Lung (tissue), 12 donors: ENCODE measurements around the gene TNFRSF4. TPM values are rescaled to one million over a fixed set of nuclear protein-coding genes. Genes with fewer than 3 reads are reported as not detected.

Experiments
- ATAC-seq: fragments of 200-7000 bp; cut with Tn5 transposase; one replicate; pipeline ENCODE4 v1.9.1; 2020; ENCODE audit warnings: moderate number of reproducible peaks; ENCODE audit not compliant: insufficient read depth, low FRiP score
- DNase-seq, 3 donors: peaks; one replicate each; pipeline ENCODE4 v3.0.0-alpha.2; 2013 to 2017
- H3K27ac ChIP-seq, 2 donors: one replicate each; pipeline ENCODE4 v1.5.1; 2013; ENCODE audit warnings: mild to moderate bottlenecking in 2 of 2, moderate library complexity in 2 of 2, control low read depth in 1 of 2, inconsistent platforms in 1 of 2, low read depth in 1 of 2, low read length in 1 of 2
- H3K27me3 ChIP-seq, 3 donors: one replicate each; pipeline ENCODE4 v1.5.1; 2013; ENCODE audit warnings: low read length in 2 of 3; ENCODE audit not compliant: control insufficient read depth in 3 of 3, insufficient read depth in 3 of 3
- H3K36me3 ChIP-seq, 4 donors: one replicate each; pipeline ENCODE4 v1.5.1; 2013; ENCODE audit warnings: low read length in 4 of 4, mild to moderate bottlenecking in 1 of 4, moderate library complexity in 1 of 4; ENCODE audit not compliant: control insufficient read depth in 4 of 4, insufficient read depth in 4 of 4
- H3K4me1 ChIP-seq, 5 donors: one replicate each; pipeline ENCODE4 v1.5.1; 2013; ENCODE audit warnings: low read length in 5 of 5, mild to moderate bottlenecking in 2 of 5, moderate library complexity in 1 of 5; ENCODE audit not compliant: control insufficient read depth in 5 of 5, insufficient read depth in 5 of 5
- H3K4me3 ChIP-seq: one replicate; pipeline ENCODE4 v1.5.1; 2013; ENCODE audit warnings: mild to moderate bottlenecking, control low read depth, moderate library complexity
- H3K9ac ChIP-seq, 2 donors: one replicate each; pipeline ENCODE4 v1.5.1; 2013; ENCODE audit warnings: low read length in 2 of 2, control low read depth in 1 of 2; ENCODE audit not compliant: insufficient read depth in 1 of 2
- H3K9me3 ChIP-seq, 4 donors: one replicate each; pipeline ENCODE4 v1.5.1; 2013; ENCODE audit warnings: low read length in 3 of 4, mild to moderate bottlenecking in 1 of 4, moderate library complexity in 1 of 4; ENCODE audit not compliant: control insufficient read depth in 4 of 4, insufficient read depth in 3 of 4
- CTCF ChIP-seq: IDR thresholded peaks from 2 replicates; pipeline ENCODE4 v1.5.1; 2012; ENCODE audit warnings: mild to moderate bottlenecking; ENCODE audit errors: control extremely low read depth, extremely low read depth
- WGBS, 2 donors: extraction: QIAGEN DNeasy Blood & Tissue Kit; methylation state at CpG; one replicate each; pipeline ENCODE4 v1.1.7; 2013; 5-methylcytosine and 5-hydroxymethylcytosine counted together
- polyA plus RNA-seq, 2 donors: library from polyadenylated mRNA; stranded (reverse); fragments of 200-250 nt; gene quantifications; one replicate each; pipeline ENCODE4 v1.2.1, GENCODE V29; 2013
- total RNA-seq, 2 donors: library from RNA; depleted of rRNA in 1 of 2; stranded (reverse); fragments of >200 nt in 1 of 2; gene quantifications; one replicate each; pipeline ENCODE4 v1.2.1, GENCODE V29; 2014 to 2021
- donor health status: control.
- donor health status: control.
- donor health status: Bipolar disorder and iron deficiency.
- donor health status: healthy.
- donor health status: DM: yes; HTN: yes; CAD: no.

TNFRSF4 gene
- total and polyA plus RNA-seq, 4 donors, result 3.6 to 11.3 (median 6.9) TPM

- Histone ChIP-seq H3K36me3 (peaks cover 5 to 52% (median 10%) of the 10 kb centered on the region in 4 donors), H3K4me3 (no peak overlapping the region), H3K27ac (peak overlapping the region in 1 of 2 donors; percentile 9), H3K9me3 (peaks cover 0 to 2% (median 0%) of the 10 kb centered on the region in 4 donors), H3K4me1 (peaks cover 0 to 26% (median 0%) of the 10 kb centered on the region in 5 donors), H3K27me3 (no peaks in the 10 kb centered on the region), H3K9ac (no peak overlapping the region)
- DNase-seq (no peak), ATAC-seq (no peak)
- no peak for TF ChIP-seq CTCF
- 93 to 94% methylated on average over 20 to 21 of the region's 21 CpGs for WGBS, 2 donors
Observed at GRCh38 chr1:1215881-1216605, 2.1 kb upstream of the TNFRSF4 start.

- no peak overlapping the region for H3K9ac ChIP-seq
- peaks cover 0 to 26% (median 0%) of the 10 kb centered on the region in 5 donors for H3K4me1 ChIP-seq
- DNase-seq, result no peak
- no peak for TF ChIP-seq CTCF
- 43 to 48% methylated on average over 11 of the region's 11 CpGs for WGBS, 2 donors
- no peak for ATAC-seq
- peaks cover 0 to 2% (median 0%) of the 10 kb centered on the region in 4 donors for H3K9me3 ChIP-seq
- H3K27ac ChIP-seq, result peak overlapping the region in 1 of 2 donors; percentile 9
- H3K36me3 ChIP-seq, result peaks cover 5 to 44% (median 10%) of the 10 kb centered on the region in 4 donors
- no peaks in the 10 kb centered on the region for H3K27me3 ChIP-seq
- no peak overlapping the region for H3K4me3 ChIP-seq
Observed at GRCh38 chr1:1215080-1215676, 1.2 kb upstream of the TNFRSF4 start.

- no peaks in the 10 kb centered on the region for H3K9me3 ChIP-seq
- peaks cover 0 to 33% (median 0%) of the 10 kb centered on the region in 5 donors for H3K4me1 ChIP-seq
- peak overlapping the region; percentile 52 for H3K4me3 ChIP-seq
- TF ChIP-seq CTCF, result no peak
- DNase-seq (peak; percentile 49 to 65 (median 57)), ATAC-seq (no peak)
- peaks cover 0 to 7% (median 0%) of the 10 kb centered on the region in 3 donors for H3K27me3 ChIP-seq
- peaks cover 0 to 23% (median 5%) of the 10 kb centered on the region in 4 donors for H3K36me3 ChIP-seq
- WGBS, 2 donors, result 18 to 32% methylated on average over 18 to 24 of the region's 24 CpGs
- H3K27ac ChIP-seq, result peak overlapping the region; percentile 51 to 69
- H3K9ac ChIP-seq, result no peak overlapping the region
Observed at GRCh38 chr1:1212780-1213344, 1.1 kb downstream of the TNFRSF4 start.
